CD4-positive, alpha-beta T cell treated with Interleukin-2 at 100 ng/mL for 4 hours (primary cell): ENCODE data around the gene BORCS6.

ENCODE experiments used
- DNase-seq: peaks from one replicate; pipeline ENCODE4 v3.0.0-alpha.2; 2020; ENCODE audit warnings: low spot score

Gene BORCS6

DNA sequence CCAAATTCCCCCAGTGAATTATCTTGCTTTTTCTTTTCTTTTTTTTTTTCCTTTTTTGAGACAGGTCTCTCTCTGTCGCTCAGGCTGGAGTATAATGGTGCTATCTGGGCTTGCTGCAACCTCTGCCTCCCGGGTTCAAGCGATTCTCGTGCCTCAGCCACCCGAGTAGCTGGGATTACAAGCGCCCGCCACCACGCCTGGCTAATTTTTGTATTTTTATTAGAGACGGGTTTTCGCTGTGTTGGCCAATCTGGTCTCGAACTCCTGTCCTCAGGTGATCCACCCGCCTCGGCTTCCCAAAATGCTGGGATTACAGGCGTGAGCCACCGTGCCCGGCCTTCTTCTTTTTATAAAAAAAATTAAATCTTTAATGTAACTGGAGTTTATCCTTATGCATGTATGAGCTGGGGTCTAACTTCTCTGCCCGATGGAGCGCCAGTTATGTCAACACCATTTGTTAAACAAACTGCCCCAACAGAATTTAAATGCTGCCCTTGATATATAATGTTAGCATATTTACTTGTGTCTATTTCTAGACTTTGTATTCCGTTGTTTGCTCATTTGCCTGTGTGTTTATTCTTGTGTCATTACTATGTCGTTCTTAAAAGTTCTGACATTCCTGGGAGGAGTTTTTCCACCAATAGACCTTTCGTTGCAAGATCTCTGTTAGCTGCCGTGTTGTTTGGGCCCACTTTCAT, 20.9 kb upstream of the BORCS6 start:
- DNase-seq, result no peak

DNA sequence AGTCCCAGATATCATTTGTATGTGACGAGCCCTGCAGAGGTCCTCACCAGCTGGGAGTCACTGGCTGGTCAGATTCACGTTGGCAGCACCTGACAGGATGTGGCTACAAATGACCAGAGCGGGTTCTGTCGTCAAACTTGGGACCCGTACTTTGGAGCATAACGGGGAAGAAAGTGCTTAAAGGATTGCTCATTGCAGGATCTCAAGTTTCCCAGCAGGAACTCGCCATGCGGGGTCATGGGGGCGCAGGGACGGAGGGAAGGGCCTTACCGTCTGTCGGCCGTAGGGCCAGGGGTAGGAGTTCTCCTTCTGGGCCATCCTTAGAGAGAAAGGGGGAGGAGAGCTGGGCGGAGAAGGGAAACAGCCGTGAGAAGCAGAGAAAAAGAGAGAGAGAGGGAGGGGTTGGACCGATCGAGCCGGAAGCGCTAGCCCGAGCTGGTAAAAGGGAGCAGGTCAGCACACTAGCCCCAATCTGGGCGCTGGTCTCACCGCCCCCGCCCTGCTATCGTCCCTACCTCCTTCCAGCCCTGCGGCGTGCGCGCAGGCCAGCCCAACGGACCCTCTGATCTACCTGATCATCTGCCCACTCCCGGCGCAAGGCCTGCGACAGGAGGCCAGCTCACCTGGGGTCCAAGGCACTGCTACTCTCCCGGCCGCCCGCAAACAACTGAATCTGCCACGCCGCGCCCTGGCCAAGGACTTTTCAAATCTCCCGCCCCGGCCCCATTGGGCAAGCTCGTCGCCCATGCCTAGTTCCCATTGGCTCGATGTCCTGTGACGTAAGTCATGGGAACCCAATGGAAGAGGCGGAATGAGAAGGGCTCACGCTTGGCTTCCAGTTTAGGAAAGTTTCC, 20.2 kb upstream of the BORCS6 start, which contains the start of gene AURKB:
Gene AURKB (minus strand): TSS at position 669 of the 854 bp plus-strand sequence. CDS start 351 bp downstream, at position 318.
- DNase-seq, result peak; percentile 95

DNA sequence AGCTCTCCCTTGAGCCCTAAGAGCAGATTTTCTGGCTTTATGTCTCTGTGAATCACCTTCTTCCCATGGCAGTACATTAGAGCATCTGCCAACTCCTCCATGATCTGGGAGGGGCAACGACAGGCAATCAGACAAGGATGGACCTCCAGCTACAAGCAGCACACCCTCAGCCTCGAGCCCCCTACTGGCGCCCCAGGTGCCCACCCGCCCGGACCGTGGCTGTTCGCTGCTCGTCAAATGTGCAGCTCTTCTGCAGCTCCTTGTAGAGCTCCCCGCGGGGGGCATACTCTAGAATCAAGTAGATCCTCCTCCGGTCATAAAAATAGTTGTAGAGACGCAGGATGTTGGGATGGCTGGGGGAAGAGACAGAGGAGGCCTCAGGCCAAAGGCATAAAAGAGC, 16.6 kb upstream of the BORCS6 start:
- DNase-seq, result no peak

DNA sequence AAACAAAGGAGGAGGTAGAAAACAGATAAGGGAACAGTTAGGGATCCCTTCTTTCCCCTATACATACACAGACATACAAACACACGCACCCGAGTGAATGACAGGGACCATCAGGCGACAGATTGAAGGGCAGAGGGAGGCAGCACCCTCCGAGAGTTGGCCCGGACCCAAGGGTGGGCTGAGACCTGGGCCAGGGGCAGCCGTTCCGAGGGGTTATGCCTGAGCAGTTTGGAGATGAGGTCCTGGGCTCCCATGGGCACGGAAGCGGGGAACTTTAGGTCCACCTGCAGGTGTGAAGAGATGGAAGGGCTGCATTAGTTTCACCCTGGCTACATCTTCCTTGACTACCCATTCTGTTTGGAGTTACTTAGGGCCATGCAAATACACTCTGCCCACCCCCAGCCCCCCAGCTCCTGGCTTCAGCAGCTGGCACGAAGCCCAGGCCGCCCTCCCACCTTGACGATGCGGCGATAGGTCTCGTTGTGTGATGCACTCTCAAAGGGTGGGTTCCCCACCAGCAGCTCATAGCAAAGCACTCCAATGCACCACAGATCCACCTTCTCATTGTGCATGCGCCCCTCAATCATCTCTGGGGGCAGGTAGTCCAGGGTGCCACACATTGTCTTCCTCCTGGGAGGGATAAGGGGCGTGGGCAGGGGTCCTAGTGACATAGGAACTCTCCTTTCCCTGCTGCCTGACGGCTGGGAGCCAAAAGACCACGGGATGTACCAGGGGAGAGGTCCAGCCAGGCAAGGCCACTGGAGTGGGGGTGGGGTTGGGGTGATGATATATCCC, 15.0 kb upstream of the BORCS6 start:
- no peak for DNase-seq

DNA sequence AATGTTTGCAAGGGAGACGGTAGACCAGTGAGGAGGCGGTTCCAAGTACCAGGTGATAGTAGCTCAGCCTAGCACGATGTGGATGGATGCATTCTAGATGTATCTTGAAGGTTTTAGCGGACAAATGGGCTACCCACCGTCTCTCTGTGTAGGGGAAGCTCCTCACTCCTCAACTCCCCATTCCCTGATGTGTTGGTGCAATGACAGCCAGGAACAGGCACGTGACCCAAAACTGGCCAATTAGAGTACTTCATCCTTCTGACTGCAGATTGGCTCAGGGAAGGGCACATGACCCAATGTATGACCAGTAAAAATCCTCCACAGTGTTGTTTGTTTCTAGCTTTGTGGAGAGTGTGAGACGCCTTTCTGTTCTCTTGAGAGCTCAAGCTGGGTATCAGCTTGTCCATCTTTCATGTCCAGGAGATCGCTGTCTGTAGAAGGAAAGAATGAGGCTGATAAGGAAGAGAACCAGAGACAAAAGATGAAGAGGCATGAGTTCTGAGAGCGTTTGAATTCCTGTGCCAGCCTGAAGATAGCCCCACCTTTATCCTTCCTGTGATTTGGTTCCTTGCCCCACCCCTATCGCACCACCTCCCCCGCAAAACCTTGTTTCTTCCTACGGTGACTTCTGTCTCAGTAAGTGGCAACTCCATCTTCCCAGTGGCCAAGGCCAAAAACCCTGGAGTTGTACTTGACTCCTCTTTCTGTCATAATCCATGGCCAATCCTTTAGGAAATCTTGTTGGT, 2.3 kb upstream of the BORCS6 start:
- peak; percentile 80 for DNase-seq

DNA sequence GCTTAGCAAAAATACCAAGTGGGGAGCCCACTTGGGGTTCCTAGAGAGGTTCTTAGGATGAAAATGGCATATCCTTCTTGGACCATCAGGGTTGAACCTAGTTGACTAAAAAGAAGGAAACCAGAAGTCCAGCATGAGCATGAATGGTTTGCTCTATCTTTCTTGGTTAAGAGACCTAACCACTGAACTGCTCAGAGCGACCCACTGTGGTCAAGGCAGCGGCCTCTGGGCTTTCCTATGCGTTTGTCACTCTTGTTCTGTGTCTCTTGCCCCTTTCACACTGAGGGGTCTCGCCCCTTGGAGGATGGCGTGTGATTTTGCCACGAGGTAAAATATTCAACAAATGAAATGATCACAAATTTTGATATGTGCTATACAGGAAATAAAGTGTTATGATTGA, 526 bp upstream of the BORCS6 start:
- DNase-seq, result no peak

DNA sequence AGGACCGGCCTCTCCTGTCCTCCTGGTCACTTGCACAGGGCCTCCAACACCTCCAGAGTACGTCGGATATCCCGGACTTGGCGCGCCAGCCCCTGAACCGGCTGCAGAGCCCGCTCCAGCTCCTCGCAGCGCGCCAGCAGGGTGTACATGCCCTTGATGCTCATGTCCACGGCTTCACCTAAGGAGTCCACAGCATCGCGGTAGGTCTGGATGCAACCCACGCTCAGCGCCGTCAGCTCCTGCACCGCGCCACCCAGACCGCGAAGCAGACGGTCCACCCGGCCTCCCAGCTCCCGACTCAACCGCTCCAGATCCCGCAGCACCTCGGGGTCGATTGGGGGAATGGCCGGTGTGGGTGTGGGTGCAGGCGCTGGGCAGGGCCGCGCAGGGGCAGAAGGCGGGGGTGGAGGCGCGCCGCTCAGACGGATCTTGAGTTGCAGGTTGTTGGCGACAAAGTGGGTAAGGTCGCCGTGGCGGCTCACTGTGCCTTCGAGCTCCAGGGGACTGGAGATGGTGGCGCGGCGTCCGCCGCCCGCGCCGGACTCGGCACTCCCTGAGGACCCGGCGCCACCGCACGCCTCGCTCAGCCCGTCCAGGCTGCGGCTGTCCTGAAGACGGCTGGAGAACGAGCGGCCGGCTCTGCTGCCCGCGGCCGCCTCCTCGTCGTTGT, 804 bp downstream of the BORCS6 start:
- DNase-seq, result no peak

DNA sequence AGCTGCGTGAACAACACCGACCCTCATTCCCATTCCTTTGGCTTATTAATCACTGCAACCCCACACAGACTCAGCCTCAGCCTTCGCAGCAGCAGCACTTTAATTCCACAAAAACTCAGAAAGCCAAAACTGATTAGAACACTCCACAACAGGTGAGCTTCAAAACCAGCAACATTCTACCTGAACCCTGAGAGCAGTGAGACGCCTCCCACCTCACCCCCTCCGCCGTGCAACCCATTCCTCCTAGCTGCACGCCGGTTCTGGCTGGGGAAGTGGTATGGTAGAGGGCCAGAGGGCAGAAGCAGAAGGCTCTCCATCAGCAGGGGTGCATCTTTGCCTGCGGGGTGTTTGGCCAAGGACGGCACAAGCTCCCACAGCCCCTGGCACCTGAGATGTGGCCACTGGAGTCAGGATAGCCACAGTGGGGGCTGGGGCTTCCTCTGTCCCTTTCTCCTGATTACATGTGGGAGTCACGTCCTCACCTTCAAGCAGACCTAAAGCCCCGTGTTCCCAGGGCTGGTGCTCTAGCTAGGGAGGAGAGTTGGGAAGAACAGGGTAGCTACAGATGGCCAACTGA, 1.6 kb downstream of the BORCS6 start:
- no peak for DNase-seq

DNA sequence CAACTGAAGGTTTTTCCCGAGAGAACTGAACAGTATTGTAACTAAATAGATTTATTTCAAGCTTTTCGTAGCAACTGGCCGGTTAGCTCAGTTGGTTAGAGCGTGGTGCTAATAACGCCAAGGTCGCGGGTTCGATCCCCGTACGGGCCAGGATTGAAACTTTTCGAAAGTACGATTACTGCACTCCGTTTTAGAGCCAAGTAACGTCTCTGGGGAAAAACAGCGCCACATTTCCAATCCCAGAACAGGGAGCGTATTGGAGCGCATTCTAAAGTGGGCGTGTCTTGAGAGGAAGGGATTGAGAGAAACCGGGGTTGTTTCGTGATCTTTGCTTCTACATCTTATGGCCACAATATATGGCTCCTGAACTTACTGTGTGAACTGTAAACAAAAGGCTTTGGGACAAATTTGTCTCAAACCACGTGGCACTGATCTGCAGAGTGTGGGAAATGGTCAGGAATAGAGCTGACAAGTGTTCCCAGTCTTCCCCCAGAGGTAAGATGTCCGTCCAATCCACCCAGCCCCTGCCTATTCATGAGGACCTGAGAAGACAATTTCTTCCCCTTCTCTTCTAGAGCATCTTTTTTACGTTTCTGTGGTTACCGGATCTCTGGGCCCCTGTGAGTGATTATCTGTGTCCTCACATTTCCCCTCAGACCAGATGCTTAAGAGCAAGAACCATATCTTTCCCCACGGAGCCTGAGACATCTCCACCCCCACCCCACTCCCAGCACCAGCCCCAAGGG, 2.3 kb downstream of the BORCS6 start:
- DNase-seq, result peak; percentile 95

DNA sequence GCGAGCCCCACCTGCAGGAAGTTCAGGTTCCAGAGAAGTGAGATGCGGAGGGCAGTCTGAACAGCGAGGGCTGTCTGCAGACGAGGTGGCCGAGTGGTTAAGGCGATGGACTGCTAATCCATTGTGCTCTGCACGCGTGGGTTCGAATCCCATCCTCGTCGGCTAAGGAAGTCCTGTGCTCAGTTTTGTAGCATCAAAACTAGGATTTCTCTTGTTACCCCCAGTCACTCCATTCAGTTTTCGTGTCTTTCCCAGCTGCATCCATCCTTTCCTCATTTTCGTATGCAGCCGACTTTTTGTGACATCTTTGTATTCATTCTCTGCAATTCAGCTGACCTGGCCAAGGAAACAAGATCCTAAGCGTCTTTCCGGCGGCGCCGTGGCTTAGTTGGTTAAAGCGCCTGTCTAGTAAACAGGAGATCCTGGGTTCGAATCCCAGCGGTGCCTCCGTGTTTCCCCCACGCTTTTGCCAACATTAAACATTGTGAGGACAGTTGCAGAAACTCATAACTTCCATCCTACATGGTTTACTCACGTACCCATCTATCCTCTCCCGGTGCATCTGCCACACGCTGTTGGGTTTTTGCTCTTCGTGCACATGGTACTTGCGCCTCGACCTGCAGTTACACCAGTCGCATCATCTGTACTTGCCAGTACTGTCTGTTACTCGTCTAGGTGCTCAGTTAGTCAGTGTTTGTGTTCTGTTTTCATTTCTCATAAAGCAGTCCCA, 3.0 kb downstream of the BORCS6 start:
- peak; percentile 92 for DNase-seq

DNA sequence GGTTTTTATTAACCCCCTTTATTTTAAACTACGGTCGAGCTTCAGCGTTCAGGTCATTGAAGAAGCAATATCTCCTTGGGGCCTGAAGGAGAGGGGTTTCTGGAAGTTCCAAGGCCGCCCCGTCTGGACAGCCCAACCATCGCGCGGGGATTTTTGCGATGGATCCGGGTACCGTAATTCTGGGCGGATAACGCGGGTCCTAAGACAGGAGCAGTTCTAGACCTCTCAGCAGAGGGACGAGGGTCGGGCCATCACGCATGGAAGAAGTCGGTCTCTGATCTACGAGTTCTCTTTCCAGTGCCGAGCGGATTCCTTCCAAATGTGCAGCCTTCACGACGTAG, 3.6 kb downstream of the BORCS6 start:
- no peak for DNase-seq

DNA sequence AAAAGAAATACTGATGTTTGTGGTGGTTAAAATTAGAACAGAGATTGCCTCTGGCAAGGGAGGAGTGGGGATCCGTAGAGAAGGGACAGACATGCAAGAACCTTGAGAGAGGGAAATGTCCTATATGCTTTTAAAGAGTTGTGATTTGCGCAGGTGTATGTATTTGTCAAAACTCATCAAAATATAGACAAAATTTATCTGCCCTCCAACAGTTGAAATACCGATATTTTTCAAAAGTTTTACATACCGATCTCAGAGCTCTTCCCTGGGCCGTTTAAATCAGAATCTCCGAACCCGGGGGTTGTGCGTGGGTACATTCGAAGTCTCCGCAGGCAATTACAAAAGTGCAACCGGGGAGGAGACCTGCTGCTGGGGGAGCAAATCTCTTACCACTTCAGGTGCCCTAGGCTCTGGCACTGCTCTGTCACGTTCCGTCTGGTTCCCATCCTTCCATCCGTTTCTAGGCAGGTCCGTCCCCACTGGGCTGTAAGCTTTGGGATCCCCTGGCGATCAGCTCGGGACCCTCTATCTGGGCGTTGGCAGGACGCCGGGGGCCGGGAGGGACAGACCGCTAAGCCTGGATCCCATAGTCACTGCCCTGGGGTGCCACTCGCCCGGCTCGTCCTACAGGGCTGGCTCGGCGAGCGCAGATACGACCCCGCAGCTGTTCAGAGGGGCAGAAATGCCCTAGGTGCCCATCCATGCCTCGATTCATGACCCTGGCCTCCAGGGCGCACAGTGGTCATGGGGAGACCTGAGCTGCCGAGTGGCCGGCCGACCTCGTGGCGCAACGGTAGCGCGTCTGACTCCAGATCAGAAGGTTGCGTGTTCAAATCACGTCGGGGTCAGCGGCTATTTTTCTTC, 4.2 kb downstream of the BORCS6 start:
- DNase-seq, result peak; percentile 90

DNA sequence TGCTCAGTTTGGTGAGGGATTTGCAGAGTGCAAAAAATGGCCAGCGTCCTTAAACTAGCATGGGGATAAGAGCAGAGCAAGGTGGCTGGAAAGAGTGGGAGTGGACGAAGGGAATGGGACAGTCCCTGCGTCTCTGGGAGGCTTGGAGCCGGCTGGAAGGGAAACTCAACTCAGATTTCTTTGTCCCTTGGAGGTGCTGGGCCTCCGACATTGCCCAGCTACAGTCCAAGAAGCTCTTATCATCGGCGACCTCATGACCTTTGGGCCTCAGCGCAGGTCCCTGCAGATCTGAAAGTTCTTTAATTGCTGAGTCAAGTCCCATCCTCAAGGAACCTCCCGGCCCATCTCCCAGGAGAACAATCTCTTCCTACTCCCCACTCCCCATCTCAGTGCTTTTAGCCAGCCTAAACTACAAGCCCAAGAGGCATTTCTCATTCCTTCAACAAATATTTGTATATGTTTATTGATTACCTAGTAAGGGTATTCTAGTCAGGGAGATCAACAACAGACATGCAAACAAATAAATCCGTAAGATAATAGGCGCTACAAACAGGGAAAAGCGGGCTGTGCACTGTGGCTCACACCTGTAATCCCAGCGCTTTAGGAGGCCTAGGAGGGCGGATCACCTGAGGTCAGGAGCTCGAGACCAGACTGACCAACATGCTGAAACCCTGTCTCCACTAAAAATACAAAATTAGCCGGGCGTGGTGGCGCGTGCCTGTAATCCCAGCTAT, 12.8 kb downstream of the BORCS6 start:
- no peak for DNase-seq

DNA sequence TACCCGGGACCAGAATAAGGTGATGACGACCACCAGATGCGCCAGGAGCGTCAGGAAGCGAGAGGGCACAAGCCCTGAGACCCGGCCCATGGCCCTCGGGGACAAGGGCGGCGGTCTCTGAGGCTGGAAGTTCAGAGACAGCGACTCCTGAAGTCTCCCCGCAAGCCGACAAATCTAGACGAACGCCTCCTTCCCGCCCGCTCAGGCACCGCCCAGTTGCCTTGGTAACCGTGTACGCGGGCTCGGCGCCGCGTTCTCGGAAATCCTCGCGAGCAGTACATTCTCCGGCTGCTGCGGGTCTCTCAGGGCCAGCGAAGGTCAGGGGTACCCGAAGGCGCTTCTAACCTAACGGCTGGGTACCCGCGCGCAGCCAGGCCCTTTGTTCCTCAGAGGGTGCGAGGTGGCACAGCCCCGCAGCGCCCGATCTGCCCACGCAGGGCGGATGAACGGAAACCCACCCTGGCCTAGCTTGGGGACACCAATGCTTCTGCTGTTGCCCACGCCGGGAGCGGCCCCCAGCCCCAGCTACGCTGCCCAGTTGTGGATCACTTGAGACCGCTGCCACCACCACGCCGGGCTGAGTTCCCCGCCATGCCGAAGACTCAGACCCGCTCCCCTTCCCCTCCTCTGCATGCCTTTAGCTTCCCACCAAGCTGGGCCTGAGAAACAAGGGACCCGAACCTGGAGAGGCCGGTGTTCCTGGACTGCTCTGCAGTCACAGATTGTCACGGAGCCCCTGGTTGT, 13.6 kb downstream of the BORCS6 start, which contains the start of gene TMEM107:
Gene TMEM107 (minus strand): TSS at position 184 of the 744 bp plus-strand sequence. CDS start 94 bp downstream, at position 90.
- peak; percentile 89 for DNase-seq

DNA sequence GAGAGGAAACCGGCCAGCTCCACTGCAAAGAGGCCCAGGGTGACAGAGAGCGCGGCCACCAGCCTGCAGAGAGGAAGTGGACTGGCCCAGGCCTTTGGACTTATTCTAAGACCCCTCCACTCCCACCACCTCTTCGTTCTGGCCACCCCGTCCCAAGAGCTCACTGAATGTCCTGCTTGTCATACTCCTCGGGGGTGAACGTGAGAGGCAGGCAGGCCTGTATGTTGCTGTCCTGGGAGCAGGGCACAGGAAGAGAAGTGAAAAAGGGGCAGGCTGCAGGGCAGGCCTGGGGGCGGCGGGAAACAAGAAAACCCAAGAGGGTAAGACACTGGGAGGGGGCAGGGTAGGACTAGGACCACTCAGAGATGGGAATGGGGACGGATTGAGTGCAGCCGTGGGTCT, 14.2 kb downstream of the BORCS6 start:
- DNase-seq, result no peak

DNA sequence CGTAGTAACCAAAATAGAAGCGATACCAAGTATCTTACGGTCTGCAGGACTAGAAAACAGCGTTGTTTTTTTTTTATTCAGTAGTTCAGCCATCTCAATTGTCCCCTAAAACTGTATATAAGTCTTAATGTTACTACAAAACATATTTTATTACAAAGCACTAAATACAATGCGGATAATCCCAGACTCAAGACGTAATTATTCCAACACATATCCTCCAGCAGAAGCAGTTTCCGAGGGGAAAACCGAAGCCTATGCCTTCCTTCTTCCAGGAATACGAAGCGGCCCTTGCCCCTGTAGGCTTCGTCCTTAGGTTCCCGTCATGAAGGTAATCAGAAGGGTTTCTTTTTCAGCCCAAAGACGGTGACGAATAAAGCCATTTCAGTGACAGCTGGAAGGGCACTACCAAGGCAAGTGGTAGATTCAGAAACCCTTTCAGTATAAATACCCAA, 16.1 kb downstream of the BORCS6 start:
- DNase-seq, result no peak
